ENCODE results near the gene TWF2. TPM values are rescaled to one million over a fixed set of nuclear protein-coding genes. Genes with fewer than 3 reads are reported as not detected.
A peak's percentile ranks its signal among the peaks of the same experiment; 100 is the strongest.

The TWF2 gene
- total and polyA plus RNA-seq, 2 of the 13 experiments (the other 11 are each of a cell fraction or from before 2014, with no cell fraction given) = 45.5 to 108 TPM

GRCh38 chr3:52238193-52238760 lies 681 bp downstream of the TWF2 start (continued):
- 0 out of 2 replicates have a peak, but pooled peaks have one; percentile 15 for TF ChIP-seq MEIS2 (CRISPR knock-in tag; IDR thresholded peaks at IDR 0.05)
- no peak for TF ChIP-seq MLXIP (CRISPR knock-in tag; IDR thresholded peaks at IDR 0.05; ENCODE audit: borderline replicate concordance)
- TF ChIP-seq KDM6A (CRISPR knock-in tag; IDR thresholded peaks at IDR 0.05; ENCODE audit: low read depth) = no peak; the same call in 1 of the 2 replicates
- no peak for TF ChIP-seq SMARCC2 (IDR thresholded peaks at IDR 0.05)
- no peak for TF ChIP-seq SUZ12 (IDR thresholded peaks at IDR 0.05; ENCODE audit: low read depth, low read length)
- no peak for TF ChIP-seq ZNF17 (CRISPR knock-in tag; IDR thresholded peaks at IDR 0.05)
- peak; percentile 73 for TF ChIP-seq PHF5A (CRISPR knock-in tag; IDR thresholded peaks at IDR 0.05; ENCODE audit: low read depth, unreplicated experiment)
- TF ChIP-seq ZNF543 (CRISPR knock-in tag; IDR thresholded peaks at IDR 0.05) = no peak
- TF ChIP-seq ZNF441 (CRISPR knock-in tag; IDR thresholded peaks at IDR 0.05; ENCODE audit: borderline replicate concordance) = 0 out of 2 replicates have a peak, but pooled peaks have one; percentile 38
- no peak for TF ChIP-seq EEA1 (CRISPR knock-in tag; IDR thresholded peaks at IDR 0.05; ENCODE audit: borderline replicate concordance)
- TF ChIP-seq REPIN1 (CRISPR knock-in tag; IDR thresholded peaks at IDR 0.05; ENCODE audit: borderline replicate concordance, low read depth) = peak; percentile 45
- 0 out of 2 replicates have a peak, but pooled peaks have one; percentile 47 for TF ChIP-seq THAP9 (CRISPR knock-in tag; IDR thresholded peaks at IDR 0.05; ENCODE audit: borderline replicate concordance)
- TF ChIP-seq MAZ (IDR thresholded peaks at IDR 0.05; ENCODE audit: borderline replicate concordance, low read depth, low read length) = no peak
- TF ChIP-seq MAZ (CRISPR knock-in tag; IDR thresholded peaks at IDR 0.05; ENCODE audit: low read depth) = no peak
- TF ChIP-seq FOXO4 (CRISPR knock-in tag; conservative IDR thresholded peaks at IDR 0.05) = 0 out of 2 replicates have a peak, but pooled peaks have one; percentile 75
- TF ChIP-seq MED13 (CRISPR knock-in tag; IDR thresholded peaks at IDR 0.05) = no peak
- 0 out of 2 replicates have a peak, but pooled peaks have one; percentile 48 for TF ChIP-seq HNF1A (IDR thresholded peaks at IDR 0.05; ENCODE audit: low read depth)
- 0 out of 2 replicates have a peak, but pooled peaks have one; percentile 19 for TF ChIP-seq HNF1A (CRISPR knock-in tag; IDR thresholded peaks at IDR 0.05; ENCODE audit: borderline replicate concordance)
